Measurements from ENCODE around the gene LY6G6D. TPM values are rescaled to one million over a fixed set of nuclear protein-coding genes. Genes with fewer than 3 reads are reported as not detected.

Gene LY6G6D
- total RNA-seq, 1 donor from 2014 or later = not detected

GRCh38 chr6:31710523-31711219 is 4.5 kb upstream of the LY6G6D start:
- no peaks in the 10 kb centered on the region for H3K36me3 Mint-ChIP-seq (ENCODE audit: unreplicated experiment)
- no peak for DNase-seq (ENCODE audit: extremely low spot score, unreplicated experiment)
- TF ChIP-seq CTCF (IDR thresholded peaks at IDR 0.05) = no peak
- peaks cover 6% of the 10 kb centered on the region for H3K4me1 Mint-ChIP-seq (ENCODE audit: unreplicated experiment)
- no peak overlapping the region for H3K27ac Mint-ChIP-seq (ENCODE audit: unreplicated experiment)
- H3K4me3 Mint-ChIP-seq (ENCODE audit: unreplicated experiment) = no peak overlapping the region
- H3K9me3 Mint-ChIP-seq (ENCODE audit: unreplicated experiment) = no peaks in the 10 kb centered on the region
- H3K27me3 Mint-ChIP-seq (ENCODE audit: unreplicated experiment) = peaks cover 9% of the 10 kb centered on the region

GRCh38 chr6:31711233-31711632 is 3.9 kb upstream of the LY6G6D start:
- Mint-ChIP-seq H3K4me3 (ENCODE audit: unreplicated experiment) (no peak overlapping the region), H3K27ac (ENCODE audit: unreplicated experiment) (no peak overlapping the region), H3K27me3 (ENCODE audit: unreplicated experiment) (peaks cover 9% of the 10 kb centered on the region), H3K36me3 (ENCODE audit: unreplicated experiment) (no peaks in the 10 kb centered on the region), H3K9me3 (ENCODE audit: unreplicated experiment) (no peaks in the 10 kb centered on the region), H3K4me1 (ENCODE audit: unreplicated experiment) (peaks cover 6% of the 10 kb centered on the region)
- no peak for DNase-seq (ENCODE audit: extremely low spot score, unreplicated experiment)
- no peak for TF ChIP-seq CTCF (IDR thresholded peaks at IDR 0.05)

GRCh38 chr6:31712296-31712695 is 2.9 kb upstream of the LY6G6D start:
- TF ChIP-seq CTCF (IDR thresholded peaks at IDR 0.05) = no peak
- Mint-ChIP-seq H3K36me3 (ENCODE audit: unreplicated experiment) (no peaks in the 10 kb centered on the region), H3K27me3 (ENCODE audit: unreplicated experiment) (peaks cover 9% of the 10 kb centered on the region), H3K4me3 (ENCODE audit: unreplicated experiment) (no peak overlapping the region), H3K27ac (ENCODE audit: unreplicated experiment) (no peak overlapping the region), H3K4me1 (ENCODE audit: unreplicated experiment) (peaks cover 6% of the 10 kb centered on the region), H3K9me3 (ENCODE audit: unreplicated experiment) (no peaks in the 10 kb centered on the region)
- DNase-seq (ENCODE audit: extremely low spot score, unreplicated experiment) = no peak

- no peak overlapping the region for H3K27ac Mint-ChIP-seq (ENCODE audit: unreplicated experiment)
- no peak overlapping the region for H3K4me3 Mint-ChIP-seq (ENCODE audit: unreplicated experiment)
- H3K27me3 Mint-ChIP-seq (ENCODE audit: unreplicated experiment) = peaks cover 9% of the 10 kb centered on the region
- no peaks in the 10 kb centered on the region for H3K9me3 Mint-ChIP-seq (ENCODE audit: unreplicated experiment)
- H3K4me1 Mint-ChIP-seq (ENCODE audit: unreplicated experiment) = peaks cover 6% of the 10 kb centered on the region
- no peaks in the 10 kb centered on the region for H3K36me3 Mint-ChIP-seq (ENCODE audit: unreplicated experiment)
- no peak for TF ChIP-seq CTCF (IDR thresholded peaks at IDR 0.05)
- no peak for DNase-seq (ENCODE audit: extremely low spot score, unreplicated experiment)
Observed at GRCh38 chr6:31713465-31713864, 1.7 kb upstream of the LY6G6D start.

GRCh38 chr6:31713991-31714684 is 1.0 kb upstream of the LY6G6D start:
- Mint-ChIP-seq H3K4me1 (ENCODE audit: unreplicated experiment) (peaks cover 6% of the 10 kb centered on the region), H3K36me3 (ENCODE audit: unreplicated experiment) (no peaks in the 10 kb centered on the region), H3K9me3 (ENCODE audit: unreplicated experiment) (no peaks in the 10 kb centered on the region), H3K4me3 (ENCODE audit: unreplicated experiment) (no peak overlapping the region), H3K27me3 (ENCODE audit: unreplicated experiment) (peaks cover 9% of the 10 kb centered on the region), H3K27ac (ENCODE audit: unreplicated experiment) (no peak overlapping the region)
- DNase-seq (ENCODE audit: extremely low spot score, unreplicated experiment) = no peak
- no peak for TF ChIP-seq CTCF (IDR thresholded peaks at IDR 0.05)
